Epithelial cell of esophagus (primary cell): ENCODE results near the gene B3GNT3.

Experiments used
- DNase-seq: peaks from one replicate; pipeline ENCODE4 v3.0.0; 2010; ENCODE audit warnings: low read depth
- H3K4me3 ChIP-seq: 2 replicates; pipeline ENCODE4 v1.5.1; 2011; ENCODE audit warnings: mild to moderate bottlenecking, low read length, control low read depth
- CTCF ChIP-seq: IDR thresholded peaks from 2 replicates; pipeline ENCODE4 v1.5.1; 2011; ENCODE audit warnings: low read depth, mild to moderate bottlenecking, low read length, control low read depth, inconsistent platforms; ENCODE audit not compliant: insufficient read depth; ENCODE audit errors: missing control alignments

Gene B3GNT3

GRCh38 chr19:17831419-17831888 is 36.5 kb downstream of the B3GNT3 start:
- peak overlapping the region; percentile 44 for H3K4me3 ChIP-seq
- TF ChIP-seq CTCF = no peak
- no peak for DNase-seq

GRCh38 chr19:17832443-17833208 is 37.7 kb downstream of the B3GNT3 start:
- DNase-seq = no peak
- no peak for TF ChIP-seq CTCF

GRCh38 chr19:17834350-17835181 is 39.6 kb downstream of the B3GNT3 start:
- TF ChIP-seq CTCF = no peak
- no peak overlapping the region for H3K4me3 ChIP-seq
- no peak for DNase-seq

More at GRCh38 chr19:17832443-17833208, 37.7 kb downstream of the B3GNT3 start:
- H3K4me3 ChIP-seq = no peak overlapping the region

- no peak for TF ChIP-seq CTCF
- no peak overlapping the region for H3K4me3 ChIP-seq
- no peak for DNase-seq
Measured at GRCh38 chr19:17835182-17836006, 40.5 kb downstream of the B3GNT3 start.

GRCh38 chr19:17836530-17836929 is 41.6 kb downstream of the B3GNT3 start:
- DNase-seq = no peak

More at GRCh38 chr19:17836530-17836929, 41.6 kb downstream of the B3GNT3 start:
- no peak overlapping the region for H3K4me3 ChIP-seq
- TF ChIP-seq CTCF = no peak
